Retinal pigment epithelial cell (primary cell): ENCODE results near the gene NDUFB1.

Experiments used
- DNase-seq: peaks from one replicate; pipeline ENCODE4 v3.0.0-alpha.2; 2010; ENCODE audit warnings: low read depth
- H3K4me3 ChIP-seq: 2 replicates; pipeline ENCODE4 v1.5.1; 2011; ENCODE audit warnings: mild to moderate bottlenecking, low read length, control low read depth, moderate library complexity
- TF ChIP-seq, protein P1 (sequence below): conservative IDR thresholded peaks from 2 replicates; pipeline ENCODE4 v1.5.1; 2011; ENCODE audit warnings: low read depth, low read length, control low read depth, inconsistent platforms

NDUFB1 gene

GRCh38 chr14:92144708-92145107, 23.2 kb upstream of the NDUFB1 start:
- TF ChIP-seq, protein P1, sequence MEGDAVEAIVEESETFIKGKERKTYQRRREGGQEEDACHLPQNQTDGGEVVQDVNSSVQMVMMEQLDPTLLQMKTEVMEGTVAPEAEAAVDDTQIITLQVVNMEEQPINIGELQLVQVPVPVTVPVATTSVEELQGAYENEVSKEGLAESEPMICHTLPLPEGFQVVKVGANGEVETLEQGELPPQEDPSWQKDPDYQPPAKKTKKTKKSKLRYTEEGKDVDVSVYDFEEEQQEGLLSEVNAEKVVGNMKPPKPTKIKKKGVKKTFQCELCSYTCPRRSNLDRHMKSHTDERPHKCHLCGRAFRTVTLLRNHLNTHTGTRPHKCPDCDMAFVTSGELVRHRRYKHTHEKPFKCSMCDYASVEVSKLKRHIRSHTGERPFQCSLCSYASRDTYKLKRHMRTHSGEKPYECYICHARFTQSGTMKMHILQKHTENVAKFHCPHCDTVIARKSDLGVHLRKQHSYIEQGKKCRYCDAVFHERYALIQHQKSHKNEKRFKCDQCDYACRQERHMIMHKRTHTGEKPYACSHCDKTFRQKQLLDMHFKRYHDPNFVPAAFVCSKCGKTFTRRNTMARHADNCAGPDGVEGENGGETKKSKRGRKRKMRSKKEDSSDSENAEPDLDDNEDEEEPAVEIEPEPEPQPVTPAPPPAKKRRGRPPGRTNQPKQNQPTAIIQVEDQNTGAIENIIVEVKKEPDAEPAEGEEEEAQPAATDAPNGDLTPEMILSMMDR, result no peak
- no peak overlapping the region for H3K4me3 ChIP-seq
- DNase-seq, result no peak

GRCh38 chr14:92143962-92144361, 22.5 kb upstream of the NDUFB1 start:
- TF ChIP-seq, protein P1, result no peak
- no peak overlapping the region for H3K4me3 ChIP-seq
- no peak for DNase-seq

- TF ChIP-seq, protein P1, result no peak
- H3K4me3 ChIP-seq, result no peak overlapping the region
- DNase-seq, result no peak
These were observed 21.8 kb upstream of the NDUFB1 start for GRCh38 chr14:92143309-92143708.

GRCh38 chr14:92135269-92135668, 13.8 kb upstream of the NDUFB1 start:
- DNase-seq, result no peak

GRCh38 chr14:92134456-92134855, 12.9 kb upstream of the NDUFB1 start:
- no peak for DNase-seq
- TF ChIP-seq, protein P1, result no peak

More at GRCh38 chr14:92135269-92135668, 13.8 kb upstream of the NDUFB1 start:
- TF ChIP-seq, protein P1, result peak; percentile 63
- H3K4me3 ChIP-seq, result no peak overlapping the region

DNA sequence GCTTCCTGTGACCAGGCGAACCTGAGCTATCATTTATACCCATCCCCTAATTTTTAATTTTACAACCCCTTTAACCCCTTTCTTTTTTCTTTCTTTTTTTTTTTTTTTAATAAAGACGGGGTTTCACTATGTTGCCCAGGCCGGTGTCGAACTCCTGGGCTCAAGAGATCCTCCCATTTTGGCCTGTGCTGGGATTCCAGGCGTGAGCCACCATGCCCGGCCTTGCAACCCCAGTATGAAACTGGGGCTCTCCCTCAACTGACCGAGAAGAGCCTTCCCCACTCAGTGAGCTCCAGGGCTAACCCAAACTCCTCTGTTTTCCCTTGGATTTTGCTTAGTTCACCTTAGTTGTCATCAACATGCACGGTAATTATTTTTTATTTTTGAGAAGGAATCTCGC, 1.3 kb upstream of the NDUFB1 start:
- H3K4me3 ChIP-seq, result peak overlapping the region; percentile 95
- TF ChIP-seq, protein P1, result no peak
- DNase-seq, result no peak

More at GRCh38 chr14:92134456-92134855, 12.9 kb upstream of the NDUFB1 start:
- no peak overlapping the region for H3K4me3 ChIP-seq

DNA sequence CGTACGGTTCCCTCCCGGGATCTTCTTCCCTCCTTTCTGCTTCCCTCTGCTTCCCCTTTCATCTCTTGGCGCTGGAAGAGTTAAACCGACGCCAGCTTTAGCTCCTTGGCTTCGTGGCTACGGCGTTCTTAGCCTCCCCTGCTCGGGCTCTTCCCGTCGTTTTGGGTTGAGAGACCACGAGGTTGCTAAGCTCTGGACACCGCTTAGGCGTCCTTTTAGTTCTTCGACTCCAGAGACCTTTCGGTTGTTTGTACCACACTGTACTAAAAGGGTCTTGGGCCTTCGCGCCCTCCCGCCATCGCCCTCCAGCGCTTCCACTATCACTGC, 808 bp upstream of the NDUFB1 start:
- TF ChIP-seq, protein P1, result no peak
- DNase-seq, result no peak
- peak overlapping the region; percentile 95 for H3K4me3 ChIP-seq
